Esophagus squamous epithelium (tissue), 4 donors: Measurements from ENCODE around the gene OSGIN1.

Experiments
- POLR2A ChIP-seq, 4 donors: fragments of 450-650 bp; IDR thresholded peaks; one replicate each; pipeline ENCODE4 v1.6.1; 2017; ENCODE audit warnings: antibody characterized with exemption in 4 of 4, mild to moderate bottlenecking in 4 of 4, moderate library complexity in 3 of 4
- TF ChIP-seq, protein P1 (sequence below), 6 experiments: fragments of 450-650 bp in 4 of 6; fragments of 200-600 bp in 2 of 6; sonication (generic) in 2 of 6; IDR thresholded peaks; one replicate each; pipeline ENCODE4 v1.5.1; 2016 to 2019; ENCODE audit warnings: antibody characterized with exemption in 6 of 6, mild to moderate bottlenecking in 4 of 6, moderate library complexity in 4 of 6

DNA sequence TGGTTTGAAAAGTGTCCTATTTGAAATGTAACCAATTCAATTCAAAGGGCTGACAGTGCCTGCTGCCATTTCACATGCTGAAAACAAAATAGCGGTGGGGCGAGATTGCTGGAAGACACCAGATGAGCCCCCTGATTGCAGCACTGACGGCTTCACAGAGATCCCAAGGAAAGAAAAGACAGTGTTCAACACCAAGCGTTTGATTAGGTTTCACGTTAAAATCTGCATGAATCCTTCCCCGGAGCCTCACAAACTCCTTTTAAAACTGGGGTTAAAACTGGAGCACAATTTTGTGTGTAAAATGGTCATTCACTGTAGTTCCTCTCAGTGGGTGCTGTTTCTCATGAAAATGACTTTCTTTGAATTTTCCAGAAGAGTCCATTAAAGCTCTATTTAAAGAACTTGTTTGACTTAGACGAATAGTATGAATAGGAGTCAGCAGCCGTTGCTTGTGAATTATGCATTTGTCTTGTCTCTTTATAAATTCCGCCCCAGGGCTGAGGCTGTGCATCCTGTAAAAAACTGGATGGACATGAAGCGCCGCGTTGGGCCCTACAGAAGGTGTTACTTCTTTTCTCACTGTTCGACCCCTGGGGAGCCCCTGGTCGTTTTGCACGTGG lies 45.3 kb upstream of the OSGIN1 start:
- TF ChIP-seq, protein P1, sequence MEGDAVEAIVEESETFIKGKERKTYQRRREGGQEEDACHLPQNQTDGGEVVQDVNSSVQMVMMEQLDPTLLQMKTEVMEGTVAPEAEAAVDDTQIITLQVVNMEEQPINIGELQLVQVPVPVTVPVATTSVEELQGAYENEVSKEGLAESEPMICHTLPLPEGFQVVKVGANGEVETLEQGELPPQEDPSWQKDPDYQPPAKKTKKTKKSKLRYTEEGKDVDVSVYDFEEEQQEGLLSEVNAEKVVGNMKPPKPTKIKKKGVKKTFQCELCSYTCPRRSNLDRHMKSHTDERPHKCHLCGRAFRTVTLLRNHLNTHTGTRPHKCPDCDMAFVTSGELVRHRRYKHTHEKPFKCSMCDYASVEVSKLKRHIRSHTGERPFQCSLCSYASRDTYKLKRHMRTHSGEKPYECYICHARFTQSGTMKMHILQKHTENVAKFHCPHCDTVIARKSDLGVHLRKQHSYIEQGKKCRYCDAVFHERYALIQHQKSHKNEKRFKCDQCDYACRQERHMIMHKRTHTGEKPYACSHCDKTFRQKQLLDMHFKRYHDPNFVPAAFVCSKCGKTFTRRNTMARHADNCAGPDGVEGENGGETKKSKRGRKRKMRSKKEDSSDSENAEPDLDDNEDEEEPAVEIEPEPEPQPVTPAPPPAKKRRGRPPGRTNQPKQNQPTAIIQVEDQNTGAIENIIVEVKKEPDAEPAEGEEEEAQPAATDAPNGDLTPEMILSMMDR (IDR thresholded peaks at IDR 0.05): no peak
- TF ChIP-seq POLR2A (IDR thresholded peaks at IDR 0.05): no peak
